Small intestine (tissue), 7 donors: ENCODE data around the gene GID8. TPM values are rescaled to one million over a fixed set of nuclear protein-coding genes. Genes with fewer than 3 reads are reported as not detected.

Source experiments
- DNase-seq, 2 donors: peaks; one replicate each; pipeline versions ENCODE4 v3.0.0 to v3.0.0-alpha.2; 2013
- FAIRE-seq: peaks from 2 replicates; lab custom pipeline; 2012; peaks lifted over from hg19 to GRCh38; lab: Jason Lieb, UNC
- H3K27ac ChIP-seq, 3 donors: one replicate each; pipeline ENCODE4 v1.5.1; 2013; ENCODE audit warnings: low read length in 2 of 3, mild to moderate bottlenecking in 2 of 3, control low read depth in 1 of 3, inconsistent platforms in 1 of 3, low read depth in 1 of 3, moderate library complexity in 1 of 3
- H3K27me3 ChIP-seq, 3 donors: one replicate each; pipeline ENCODE4 v1.6.1; 2013; ENCODE audit warnings: low read length in 3 of 3, inconsistent platforms in 1 of 3; ENCODE audit not compliant: control insufficient read depth in 3 of 3, insufficient read depth in 3 of 3
- H3K36me3 ChIP-seq, 3 donors: one replicate each; pipeline ENCODE4 v1.6.1; 2013; ENCODE audit warnings: low read length in 3 of 3, inconsistent platforms in 1 of 3, low read depth in 1 of 3, mild to moderate bottlenecking in 1 of 3, moderate library complexity in 1 of 3; ENCODE audit not compliant: control insufficient read depth in 3 of 3, insufficient read depth in 2 of 3
- H3K4me1 ChIP-seq, 3 donors: one replicate each; pipeline ENCODE4 v1.6.1; 2013; ENCODE audit warnings: low read length in 2 of 3, inconsistent platforms in 1 of 3, low read depth in 1 of 3, mild to moderate bottlenecking in 1 of 3, moderate library complexity in 1 of 3; ENCODE audit not compliant: control insufficient read depth in 3 of 3, insufficient read depth in 2 of 3
- H3K4me3 ChIP-seq, 3 donors: one replicate each; pipeline ENCODE4 v1.5.1; 2013; ENCODE audit warnings: low read length in 3 of 3, control low read depth in 1 of 3, inconsistent platforms in 1 of 3, low read depth in 1 of 3, mild to moderate bottlenecking in 1 of 3, moderate library complexity in 1 of 3
- H3K9me3 ChIP-seq, 2 donors: one replicate each; pipeline ENCODE4 v1.6.1; 2013; ENCODE audit warnings: low read depth in 1 of 2, low read length in 1 of 2; ENCODE audit not compliant: control insufficient read depth in 2 of 2, insufficient read depth in 1 of 2
- WGBS, 3 donors: extraction: QIAGEN DNeasy Blood & Tissue Kit; methylation state at CpG; one replicate each; pipeline ENCODE4 v1.1.7; 2013; 5-methylcytosine and 5-hydroxymethylcytosine counted together
- polyA plus RNA-seq, 4 donors: library from polyadenylated mRNA; stranded (reverse) in 3 of 4; unstranded in 1 of 4; fragments of 200-250 nt in 3 of 4; fragments of 120-200 nt in 1 of 4; gene quantifications; one replicate each; pipeline versions ENCODE4 v1.2.1 to v1.2.3, GENCODE V29; 2013
- donor health status: healthy with polysubstance abuse.
- donor health status: control.
- donor health status: control.
- donor health status: Bipolar disorder and iron deficiency.
- donor health status: healthy.

Gene GID8
- polyA plus RNA-seq, 4 donors, result 14.3 to 31.0 (median 17.1) TPM

- H3K4me3 ChIP-seq, result no peak overlapping the region
- no peaks in the 10 kb centered on the region for H3K9me3 ChIP-seq
- 90 to 92% (median 90%) methylated on average over 25 of the region's 25 CpGs for WGBS, 3 donors
- no peak overlapping the region for H3K27ac ChIP-seq
- no peak for DNase-seq
- no peak for FAIRE-seq
- no peaks in the 10 kb centered on the region for H3K4me1 ChIP-seq
- peaks cover 36 to 82% (median 45%) of the 10 kb centered on the region in 3 donors for H3K36me3 ChIP-seq
- H3K27me3 ChIP-seq, result no peaks in the 10 kb centered on the region
Observed at GRCh38 chr20:62892348-62893304, 45.3 kb upstream of the GID8 start.

DNA sequence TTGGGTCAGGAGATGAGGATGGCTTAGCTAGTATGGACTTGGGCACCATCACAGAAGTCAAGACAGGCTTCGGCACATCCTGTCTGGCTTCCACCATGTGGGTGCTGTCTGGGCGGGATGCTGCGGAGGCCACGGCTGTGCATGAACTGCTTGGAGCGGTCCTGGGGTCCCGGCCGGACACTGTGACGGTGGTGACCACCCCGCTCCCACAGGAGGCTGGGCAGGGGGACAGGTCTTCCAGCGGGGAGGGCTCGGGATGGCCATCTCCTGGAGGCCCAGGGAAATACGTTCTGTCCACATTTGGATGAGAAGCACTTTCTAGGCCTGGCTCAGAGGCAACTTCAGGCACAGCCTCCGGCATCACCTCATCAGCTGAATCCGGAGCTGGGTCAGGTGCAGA lies 44.2 kb upstream of the GID8 start:
- Histone ChIP-seq H3K4me1 (peaks cover 0 to 5% (median 0%) of the 10 kb centered on the region in 3 donors), H3K36me3 (peaks cover 29 to 71% (median 39%) of the 10 kb centered on the region in 3 donors), H3K9me3 (no peaks in the 10 kb centered on the region), H3K27me3 (no peaks in the 10 kb centered on the region), H3K27ac (no peak overlapping the region), H3K4me3 (no peak overlapping the region)
- no peak for FAIRE-seq
- 95 to 96% (median 96%) methylated on average over 14 of the region's 14 CpGs for WGBS, 3 donors
- no peak for DNase-seq

DNA sequence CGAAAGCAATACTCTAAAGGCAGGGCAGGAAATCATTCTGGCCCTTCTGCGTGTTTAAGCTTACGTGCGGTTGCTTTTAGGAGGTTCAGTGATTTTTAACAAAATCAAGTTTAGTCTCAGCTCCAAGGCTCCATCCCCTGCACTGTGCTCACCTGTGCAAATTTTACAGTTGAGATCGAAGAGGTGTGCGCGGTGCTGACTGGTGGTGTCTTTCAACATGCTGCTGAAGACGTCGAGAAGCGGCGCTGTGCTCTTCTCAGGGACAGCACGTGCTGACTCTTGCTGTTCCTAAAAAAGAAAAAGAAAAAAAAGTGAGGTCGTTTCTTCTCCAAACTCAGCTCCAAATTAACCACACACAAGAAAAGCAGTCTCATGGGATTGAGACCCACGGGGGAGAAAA lies 43.7 kb upstream of the GID8 start:
- FAIRE-seq, result no peak
- Histone ChIP-seq H3K27me3 (no peaks in the 10 kb centered on the region), H3K4me1 (peaks cover 0 to 11% (median 0%) of the 10 kb centered on the region in 3 donors), H3K4me3 (no peak overlapping the region), H3K9me3 (no peaks in the 10 kb centered on the region), H3K36me3 (peaks cover 27 to 66% (median 39%) of the 10 kb centered on the region in 3 donors), H3K27ac (peak overlapping the region in 1 of 3 donors; percentile 4)
- WGBS, 3 donors, result 91 to 95% (median 94%) methylated on average over 14 of the region's 14 CpGs
- DNase-seq, result no peak

- Histone ChIP-seq H3K36me3 (peaks cover 23 to 55% (median 32%) of the 10 kb centered on the region in 3 donors), H3K4me1 (peaks cover 3 to 23% (median 4%) of the 10 kb centered on the region in 3 donors), H3K4me3 (no peak overlapping the region), H3K27ac (no peak overlapping the region), H3K9me3 (no peaks in the 10 kb centered on the region), H3K27me3 (no peaks in the 10 kb centered on the region)
- no peak for DNase-seq
- WGBS, 3 donors, result 91 to 96% (median 93%) methylated on average over 9 of the region's 9 CpGs
- FAIRE-seq, result no peak
Observed at GRCh38 chr20:62895539-62895938, 42.4 kb upstream of the GID8 start.

- 92 to 97% (median 95%) methylated on average over 16 of the region's 16 CpGs for WGBS, 3 donors
- FAIRE-seq (no peak), DNase-seq (no peak)
- Histone ChIP-seq H3K27me3 (no peaks in the 10 kb centered on the region), H3K27ac (no peak overlapping the region), H3K36me3 (peaks cover 19 to 52% (median 24%) of the 10 kb centered on the region in 3 donors), H3K4me1 (peaks cover 3 to 25% (median 4%) of the 10 kb centered on the region in 3 donors), H3K4me3 (no peak overlapping the region), H3K9me3 (no peaks in the 10 kb centered on the region)
Observed at GRCh38 chr20:62896526-62896925, 41.4 kb upstream of the GID8 start.

GRCh38 chr20:62897666-62898065 lies 40.3 kb upstream of the GID8 start:
- no peak for FAIRE-seq
- no peak overlapping the region for H3K27ac ChIP-seq
- 81 to 90% (median 87%) methylated on average over 11 of the region's 11 CpGs for WGBS, 3 donors

DNA sequence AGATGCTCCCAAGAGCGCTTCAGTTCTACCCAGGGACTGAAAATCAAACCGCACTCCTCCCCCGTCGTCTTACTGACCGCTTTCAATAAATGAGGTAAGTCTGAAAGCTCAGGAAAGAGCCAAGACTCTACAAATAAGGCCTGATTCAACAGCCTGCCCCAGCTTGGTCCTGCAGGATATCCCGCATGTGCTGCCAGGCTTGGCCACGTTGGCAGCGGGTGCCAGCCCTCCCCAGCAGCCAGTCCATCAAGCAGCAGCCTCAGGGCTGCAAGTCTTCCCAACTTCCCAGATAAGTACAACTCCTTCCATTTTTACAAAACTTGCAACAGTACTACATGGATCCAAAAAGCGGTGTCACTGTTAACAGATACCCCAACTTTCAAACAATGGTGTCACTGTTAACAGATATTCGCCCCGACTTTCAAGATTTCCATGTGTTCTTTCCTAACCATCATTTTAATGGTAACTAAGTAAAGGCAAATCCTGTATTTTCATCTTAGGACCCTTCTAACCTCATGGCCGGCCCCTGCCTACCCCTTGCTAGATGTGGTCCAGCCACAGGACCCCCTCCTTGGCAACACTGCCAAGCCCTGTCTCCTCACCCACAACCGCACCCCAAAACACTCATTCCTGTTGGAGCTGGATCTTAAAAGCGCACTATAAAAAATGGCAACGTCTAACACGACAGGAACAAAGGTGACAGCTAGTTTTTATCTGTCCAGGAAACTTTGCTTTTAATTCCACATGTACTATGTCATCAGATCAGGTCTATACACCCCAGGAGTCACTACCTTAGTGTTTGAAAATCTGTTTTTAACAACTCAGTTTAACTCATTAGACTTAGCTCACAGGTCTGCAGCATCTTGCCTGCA lies 39.6 kb upstream of the GID8 start:
- FAIRE-seq (no peak), DNase-seq (peak; percentile 31 to 83)
- H3K27me3 ChIP-seq, result no peaks in the 10 kb centered on the region
- peaks cover 3 to 25% (median 4%) of the 10 kb centered on the region in 3 donors for H3K4me1 ChIP-seq
- H3K27ac ChIP-seq, result peak overlapping the region in 2 of 3 donors; percentile 33 to 68
- no peaks in the 10 kb centered on the region for H3K9me3 ChIP-seq
- no peak overlapping the region for H3K4me3 ChIP-seq
- H3K36me3 ChIP-seq, result peaks cover 17 to 52% (median 18%) of the 10 kb centered on the region in 3 donors
- WGBS, 3 donors, result 64 to 81% (median 80%) methylated on average over 16 of the region's 16 CpGs

More at GRCh38 chr20:62897666-62898065, 40.3 kb upstream of the GID8 start:
- Histone ChIP-seq H3K9me3 (no peaks in the 10 kb centered on the region), H3K4me3 (no peak overlapping the region), H3K4me1 (peaks cover 3 to 25% (median 4%) of the 10 kb centered on the region in 3 donors), H3K27me3 (no peaks in the 10 kb centered on the region), H3K36me3 (peaks cover 14 to 54% (median 18%) of the 10 kb centered on the region in 3 donors)
- no peak for DNase-seq
